ENCODE results near the gene DUSP7.
"Not testable (repeated sequence)": the region's sequence is repeated elsewhere in the genome, so short reads cannot be mapped to it uniquely, and the experiment has no call there.

DUSP7 gene

DNA sequence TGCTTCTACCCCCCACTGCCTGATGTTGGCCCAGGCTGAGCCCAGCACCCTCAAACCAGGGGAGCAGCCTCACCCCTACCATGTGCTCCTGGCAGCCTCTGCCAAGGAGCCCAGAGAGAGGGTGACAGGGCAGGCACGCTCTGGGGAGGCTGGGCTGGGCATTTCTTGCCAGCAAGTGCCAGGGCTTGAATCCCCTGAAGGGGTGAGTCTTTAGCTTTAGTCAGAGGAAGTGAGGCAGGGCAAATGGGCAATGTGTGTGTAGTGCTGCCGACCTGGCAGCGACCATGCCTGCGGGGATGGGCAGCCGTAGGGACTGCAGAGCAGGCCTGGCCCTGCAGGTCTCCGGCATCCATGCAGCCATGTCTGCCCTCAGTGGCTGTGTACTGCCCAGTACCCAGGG is 18.1 kb downstream of the DUSP7 start:
- H3K9me3 Mint-ChIP-seq = no peaks in the 10 kb centered on the region
- no peak overlapping the region for H3K27ac Mint-ChIP-seq
- no peak overlapping the region for H3K4me3 Mint-ChIP-seq
- H3K36me3 Mint-ChIP-seq = no peaks in the 10 kb centered on the region
- H3K27me3 Mint-ChIP-seq = peaks cover 13% of the 10 kb centered on the region in 2 donors
- DNase-seq = no peak
- H3K4me1 Mint-ChIP-seq = peaks cover 8 to 10% of the 10 kb centered on the region in 2 donors
- ATAC-seq (replicated peaks) = no peak

DNA sequence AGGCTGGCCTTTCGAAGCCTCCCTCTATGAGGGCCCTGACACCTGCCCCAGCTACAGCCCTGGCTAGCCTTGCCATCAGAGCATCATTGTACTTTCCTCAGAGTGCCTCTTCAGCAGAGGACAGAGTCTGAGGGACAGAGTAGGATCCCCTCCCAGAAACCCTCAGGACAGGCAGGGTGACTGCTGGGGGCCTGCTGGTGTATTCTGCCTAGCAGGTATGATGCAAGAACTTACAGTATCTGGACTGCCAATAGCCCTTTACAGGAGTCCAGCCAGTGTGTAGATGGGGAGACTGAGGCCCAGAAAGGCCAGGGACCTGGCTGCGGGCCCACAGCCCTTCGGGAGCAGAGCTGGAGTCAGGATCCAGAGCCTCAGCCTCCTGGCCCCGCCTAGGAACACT is 19.1 kb downstream of the DUSP7 start:
- DNase-seq = no peak
- peaks cover 12 to 13% of the 10 kb centered on the region in 2 donors for H3K27me3 Mint-ChIP-seq
- H3K4me1 Mint-ChIP-seq = peaks cover 8 to 10% of the 10 kb centered on the region in 2 donors
- no peak overlapping the region for H3K27ac Mint-ChIP-seq
- no peaks in the 10 kb centered on the region for H3K36me3 Mint-ChIP-seq
- H3K4me3 Mint-ChIP-seq = no peak overlapping the region
- no peaks in the 10 kb centered on the region for H3K9me3 Mint-ChIP-seq
- no peak for ATAC-seq (replicated peaks)

DNA sequence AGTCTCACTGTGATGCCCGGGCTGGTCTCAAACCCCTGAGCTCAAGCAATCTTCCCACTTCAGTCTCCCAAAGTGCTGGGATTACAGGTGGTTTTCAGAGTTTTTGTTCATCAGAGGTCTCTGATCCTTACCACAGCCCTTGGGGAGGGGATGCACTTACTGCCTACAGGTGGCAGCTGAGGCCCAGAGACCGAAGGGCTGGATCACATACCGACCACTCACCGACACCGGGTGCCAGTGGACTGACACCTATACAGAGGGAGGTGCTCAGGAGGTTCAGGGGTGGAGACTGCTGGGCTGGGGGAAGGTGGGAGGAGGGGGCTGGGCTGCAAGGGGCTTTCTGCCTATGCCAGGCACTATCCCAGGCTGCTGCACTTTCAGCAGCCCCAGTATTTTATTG is 19.5 kb downstream of the DUSP7 start:
- Mint-ChIP-seq H3K27me3 (peaks cover 7 to 13% of the 10 kb centered on the region in 2 donors), H3K4me1 (peaks cover 7 to 10% of the 10 kb centered on the region in 2 donors), H3K4me3 (no peak overlapping the region), H3K9me3 (no peaks in the 10 kb centered on the region), H3K27ac (no peak overlapping the region), H3K36me3 (no peaks in the 10 kb centered on the region)
- DNase-seq (no peak), ATAC-seq (replicated peaks) (no peak)

DNA sequence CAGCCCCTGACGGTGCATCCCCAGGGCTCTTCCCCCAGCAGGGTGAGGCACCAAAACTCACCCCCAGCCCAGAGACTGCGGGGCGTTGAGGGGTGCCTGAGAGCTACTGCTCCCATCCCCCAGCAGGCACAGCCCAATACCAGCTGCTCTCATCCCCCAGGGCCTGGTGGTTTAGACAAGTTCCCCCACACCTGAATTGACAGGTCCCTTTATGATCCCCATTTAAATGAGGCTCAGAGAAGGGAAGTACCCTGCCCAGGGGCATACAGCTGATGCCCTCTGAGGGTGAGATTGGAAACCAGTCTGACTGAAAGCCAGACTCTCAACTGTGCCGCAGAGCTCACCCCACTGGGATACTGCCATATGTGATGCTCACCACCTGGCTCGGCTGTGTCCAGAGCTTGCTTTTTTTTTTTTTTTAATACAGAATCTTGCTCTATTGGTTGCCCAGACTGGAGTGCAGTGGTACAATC is 20.1 kb downstream of the DUSP7 start:
- peak; percentile 92 to 95 for ATAC-seq (replicated peaks)
- H3K4me3 Mint-ChIP-seq = no peak overlapping the region
- H3K9me3 Mint-ChIP-seq = no peaks in the 10 kb centered on the region

DNA sequence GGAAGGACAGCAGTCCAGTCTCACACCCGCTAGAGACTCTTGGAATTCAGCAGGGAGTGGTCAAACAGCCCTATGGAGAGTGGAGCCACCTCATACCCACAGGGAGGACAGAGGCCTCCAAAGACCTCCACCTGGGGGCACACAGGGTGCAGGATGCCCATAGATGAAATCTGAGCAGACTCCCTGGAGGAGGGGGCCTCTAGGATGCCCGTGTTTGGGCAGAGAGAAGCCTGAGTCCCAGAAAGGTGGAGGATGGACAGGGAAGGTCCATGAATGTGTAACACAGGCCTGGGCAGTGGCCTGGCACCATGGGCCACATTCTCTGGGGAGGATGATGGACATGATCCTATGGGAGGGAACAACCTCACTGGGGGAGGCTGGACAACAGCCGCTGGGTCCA is 21.7 kb downstream of the DUSP7 start:
- Mint-ChIP-seq H3K27me3 (peaks cover 3 to 11% of the 10 kb centered on the region in 2 donors), H3K27ac (no peak overlapping the region), H3K4me3 (no peak overlapping the region), H3K9me3 (no peaks in the 10 kb centered on the region), H3K4me1 (peaks cover 5 to 10% of the 10 kb centered on the region in 2 donors), H3K36me3 (no peaks in the 10 kb centered on the region)
- DNase-seq = no peak
- ATAC-seq (replicated peaks) = no peak

More for the DNA sequence above, 20.1 kb downstream of the DUSP7 start:
- DNase-seq = peak; percentile 59
- Mint-ChIP-seq H3K27ac (no peak overlapping the region), H3K4me1 (peaks cover 5 to 10% of the 10 kb centered on the region in 2 donors), H3K36me3 (no peaks in the 10 kb centered on the region), H3K27me3 (peaks cover 7 to 13% of the 10 kb centered on the region in 2 donors)

DNA sequence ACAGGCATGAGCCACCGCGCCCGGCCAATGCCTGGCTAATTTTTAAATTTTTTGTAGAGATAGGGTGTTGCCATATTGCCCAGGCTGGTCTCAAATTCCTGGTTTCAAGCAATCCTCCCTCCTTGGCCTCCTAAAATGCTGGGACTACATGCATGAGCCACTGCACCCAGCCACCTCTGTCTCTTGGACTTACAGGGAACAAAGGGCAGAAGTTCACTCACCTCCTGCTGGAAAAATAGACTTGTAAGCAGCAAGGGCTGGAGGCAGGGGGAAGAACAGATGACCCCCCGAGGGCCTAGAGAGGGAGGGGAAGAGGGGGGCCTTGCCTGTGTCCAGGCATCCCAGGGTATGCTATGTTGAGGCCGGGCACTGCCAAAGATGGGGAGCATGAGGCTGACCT is 22.2 kb downstream of the DUSP7 start:
- DNase-seq (no peak), ATAC-seq (replicated peaks) (no peak)
- no peaks in the 10 kb centered on the region for H3K9me3 Mint-ChIP-seq
- no peak overlapping the region for H3K27ac Mint-ChIP-seq
- H3K36me3 Mint-ChIP-seq = no peaks in the 10 kb centered on the region
- no peak overlapping the region for H3K4me3 Mint-ChIP-seq
- peaks cover 0 to 7% of the 10 kb centered on the region in 2 donors for H3K27me3 Mint-ChIP-seq
- H3K4me1 Mint-ChIP-seq = peaks cover 5 to 10% of the 10 kb centered on the region in 2 donors

DNA sequence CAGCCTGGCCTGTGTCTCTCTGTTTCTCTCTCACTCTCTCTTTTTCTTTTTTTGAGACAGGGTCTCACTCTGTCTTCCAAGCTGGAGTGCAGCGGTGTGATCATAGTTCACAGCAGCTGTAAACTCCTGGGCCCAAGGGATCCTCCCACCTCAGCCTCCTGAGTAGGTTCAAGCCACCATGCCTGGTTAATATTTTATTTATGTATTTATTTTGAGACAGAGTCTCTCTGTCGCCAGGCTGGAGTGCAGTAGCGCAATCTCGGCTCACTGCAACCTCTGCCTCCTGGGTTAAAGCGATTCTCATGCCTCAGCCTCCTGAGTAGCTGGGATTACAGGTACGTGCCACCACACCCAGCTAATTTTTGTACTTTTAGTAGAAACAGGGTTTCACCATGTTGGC is 22.6 kb downstream of the DUSP7 start:
- not testable (repeated sequence) for DNase-seq; H3K4me3 Mint-ChIP-seq; H3K9me3 Mint-ChIP-seq; H3K4me1 Mint-ChIP-seq; H3K36me3 Mint-ChIP-seq; ATAC-seq (replicated peaks); H3K27me3 Mint-ChIP-seq; H3K27ac Mint-ChIP-seq

DNA sequence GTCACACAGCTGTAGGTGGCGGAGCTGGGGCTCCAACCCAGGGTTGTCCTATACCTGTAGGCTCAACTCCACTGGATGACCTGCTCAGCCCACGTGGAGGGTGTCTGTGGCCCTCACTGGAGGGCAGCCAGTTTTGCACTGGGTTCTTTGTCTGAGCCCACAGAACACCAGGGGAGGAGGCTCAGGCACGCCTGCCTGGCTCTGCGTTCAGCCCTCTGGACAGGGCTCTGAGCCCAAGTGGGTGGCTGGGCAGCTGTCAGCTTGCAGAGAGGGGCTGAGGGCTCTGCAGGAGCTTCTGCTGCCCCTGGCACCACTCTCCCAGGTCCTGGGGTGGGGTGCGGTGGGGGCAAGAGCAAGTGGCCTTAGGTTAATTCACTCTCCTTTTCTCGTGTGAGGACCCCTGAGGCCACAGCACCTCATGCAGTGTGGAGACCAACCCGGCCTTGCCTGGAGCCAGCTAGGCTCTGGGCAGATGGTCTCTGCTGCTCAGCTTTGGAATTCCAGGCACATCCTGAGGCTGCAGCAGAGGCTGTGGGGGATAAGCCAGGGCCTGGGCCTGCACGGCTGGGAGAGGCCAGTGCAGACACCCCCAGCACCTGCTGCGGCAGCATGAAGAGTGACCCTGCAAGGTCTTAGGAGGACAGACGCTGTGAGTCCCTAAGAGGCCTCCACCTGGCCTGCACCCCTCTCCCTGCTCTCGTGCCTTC is 23.5 kb downstream of the DUSP7 start:
- no peak overlapping the region for H3K4me3 Mint-ChIP-seq
- H3K27ac Mint-ChIP-seq = no peak overlapping the region
- DNase-seq (no peak), ATAC-seq (replicated peaks) (no peak)
- peaks cover 5 to 10% of the 10 kb centered on the region in 2 donors for H3K4me1 Mint-ChIP-seq
- H3K9me3 Mint-ChIP-seq = no peaks in the 10 kb centered on the region
- no peaks in the 10 kb centered on the region for H3K36me3 Mint-ChIP-seq
- H3K27me3 Mint-ChIP-seq = peaks cover 0 to 3% of the 10 kb centered on the region in 2 donors

DNA sequence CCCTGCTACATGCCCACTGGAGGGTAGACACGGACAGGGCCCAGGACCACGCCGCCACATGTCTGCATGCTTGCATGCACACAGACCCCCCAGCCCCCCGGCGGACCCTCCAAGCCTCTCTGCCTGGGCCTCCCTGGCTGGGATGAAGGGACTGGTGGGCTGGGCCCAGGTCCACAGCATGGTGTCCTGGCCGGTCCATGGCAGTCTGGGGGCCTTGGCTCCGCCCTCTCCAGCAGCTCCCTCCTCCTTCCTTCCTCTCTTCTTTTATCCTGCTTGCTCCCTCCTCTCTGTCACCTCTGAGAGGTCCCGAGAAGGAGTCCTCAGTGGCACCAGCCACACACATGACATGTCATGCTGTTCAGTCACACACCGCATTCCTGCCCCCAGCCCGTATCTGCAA is 24.5 kb downstream of the DUSP7 start:
- H3K27me3 Mint-ChIP-seq = peaks cover 0 to 6% of the 10 kb centered on the region in 2 donors
- ATAC-seq (replicated peaks) (no peak), DNase-seq (no peak)
- H3K9me3 Mint-ChIP-seq = no peaks in the 10 kb centered on the region
- H3K4me3 Mint-ChIP-seq = no peak overlapping the region
- H3K4me1 Mint-ChIP-seq = peaks cover 5 to 10% of the 10 kb centered on the region in 2 donors
- no peaks in the 10 kb centered on the region for H3K36me3 Mint-ChIP-seq
- H3K27ac Mint-ChIP-seq = no peak overlapping the region

DNA sequence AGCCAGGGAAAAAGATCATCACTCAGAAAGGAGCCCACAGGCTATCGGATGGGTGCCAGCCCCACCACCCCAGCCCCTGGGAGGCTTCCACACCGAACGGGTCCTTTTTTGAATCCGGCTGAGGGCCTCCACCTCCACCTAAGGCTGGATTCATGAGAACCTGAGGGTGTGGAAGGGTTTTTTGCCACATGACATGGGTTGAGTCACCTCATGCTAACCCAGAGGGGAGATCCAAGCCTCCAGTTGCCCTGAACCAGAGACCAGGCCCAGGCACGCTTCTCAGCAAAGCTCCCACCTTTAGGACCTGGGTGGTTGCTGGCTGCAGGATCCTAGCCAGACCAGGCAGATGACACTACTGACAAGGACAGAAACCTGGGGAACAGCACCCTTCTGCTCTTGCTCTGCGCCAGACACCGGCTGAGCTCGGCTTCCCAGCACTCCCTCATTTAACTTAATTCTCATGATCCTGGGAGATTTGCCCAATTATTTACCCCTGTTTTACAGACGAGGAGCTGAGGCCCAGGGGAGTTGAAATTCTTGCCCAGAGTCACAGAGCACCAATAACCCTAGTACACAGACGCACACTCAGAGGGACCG is 25.6 kb downstream of the DUSP7 start:
- Mint-ChIP-seq H3K4me1 (peaks cover under 1 to 2% of the 10 kb centered on the region in 2 donors), H3K9me3 (no peaks in the 10 kb centered on the region), H3K4me3 (no peak overlapping the region), H3K27me3 (peaks cover 0 to 9% of the 10 kb centered on the region in 2 donors), H3K36me3 (no peaks in the 10 kb centered on the region), H3K27ac (no peak overlapping the region)
- no peak for ATAC-seq (replicated peaks)
- no peak for DNase-seq

DNA sequence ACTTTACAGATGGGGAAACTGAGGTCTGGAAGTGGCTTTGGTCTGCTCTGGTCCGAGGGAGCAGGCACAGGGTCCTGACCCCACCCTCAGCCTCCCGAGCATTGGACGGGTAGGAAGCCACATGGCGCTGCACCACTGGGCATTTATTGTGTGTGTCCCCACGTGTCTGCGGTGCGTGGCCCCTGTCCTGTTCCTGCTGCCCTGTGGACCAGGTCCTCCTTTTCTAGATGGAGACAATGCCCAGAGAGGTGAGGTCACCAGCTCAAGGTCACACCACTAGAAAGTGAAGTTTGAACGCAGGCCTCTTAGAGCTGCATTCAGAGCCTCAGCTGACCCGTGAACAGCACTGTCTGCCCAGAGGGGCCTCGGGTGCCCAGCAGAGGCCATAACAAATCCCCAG is 26.8 kb downstream of the DUSP7 start:
- Mint-ChIP-seq H3K9me3 (no peaks in the 10 kb centered on the region), H3K27me3 (peaks cover 0 to 15% of the 10 kb centered on the region in 2 donors), H3K36me3 (no peaks in the 10 kb centered on the region), H3K4me3 (no peak overlapping the region), H3K27ac (no peak overlapping the region), H3K4me1 (peaks cover 4 to 6% of the 10 kb centered on the region in 2 donors)
- ATAC-seq (replicated peaks) (no peak), DNase-seq (no peak)

DNA sequence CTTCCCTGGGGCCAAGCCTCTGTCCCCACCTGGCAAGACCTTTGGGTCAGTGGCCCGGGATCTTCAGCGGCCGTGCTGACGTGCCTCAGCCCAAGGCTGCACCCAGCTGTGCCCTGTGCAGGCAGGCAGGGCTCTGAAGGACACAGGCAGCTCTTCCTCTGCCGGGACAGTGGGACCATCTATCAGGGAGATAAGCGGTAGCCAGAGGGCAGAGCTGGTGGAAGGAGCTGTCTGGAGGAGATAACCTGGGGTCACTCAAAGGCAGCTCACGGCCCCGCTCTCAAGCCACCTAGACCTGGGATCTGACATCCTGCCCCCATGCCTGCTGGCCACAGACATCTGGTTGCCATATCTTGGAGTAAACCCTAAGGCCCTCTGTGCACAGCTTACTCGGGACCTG is 27.3 kb downstream of the DUSP7 start:
- Mint-ChIP-seq H3K4me1 (peaks cover 9 to 11% of the 10 kb centered on the region in 2 donors), H3K27ac (no peak overlapping the region), H3K4me3 (no peak overlapping the region), H3K36me3 (no peaks in the 10 kb centered on the region), H3K9me3 (no peaks in the 10 kb centered on the region), H3K27me3 (peaks cover 4 to 15% of the 10 kb centered on the region in 2 donors)
- DNase-seq (no peak), ATAC-seq (replicated peaks) (no peak)

DNA sequence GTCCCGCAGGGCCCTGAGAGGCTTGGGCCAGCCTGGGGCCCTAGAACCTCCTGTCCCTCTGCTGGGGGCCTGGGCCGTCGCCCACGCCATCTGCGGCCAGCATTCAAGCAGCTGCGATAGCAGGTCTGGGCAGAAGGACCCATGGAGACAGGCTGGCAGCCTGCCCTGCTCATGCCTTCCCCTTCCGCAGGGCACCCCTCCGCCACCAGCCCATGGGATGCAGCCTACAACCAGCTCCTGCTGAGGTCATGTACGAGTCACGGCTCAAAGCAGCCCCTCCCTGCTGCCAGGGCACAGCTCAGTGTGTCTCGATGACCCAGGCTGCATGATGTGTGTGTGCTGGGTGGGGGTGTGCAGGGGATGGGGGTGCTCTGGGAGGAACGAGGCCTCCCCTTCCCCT is 27.8 kb downstream of the DUSP7 start:
- ATAC-seq (replicated peaks) (no peak), DNase-seq (no peak)
- Mint-ChIP-seq H3K9me3 (no peaks in the 10 kb centered on the region), H3K4me1 (peaks cover 14 to 16% of the 10 kb centered on the region in 2 donors), H3K4me3 (no peak overlapping the region), H3K27ac (no peak overlapping the region), H3K27me3 (peaks cover 4 to 15% of the 10 kb centered on the region in 2 donors), H3K36me3 (no peaks in the 10 kb centered on the region)

DNA sequence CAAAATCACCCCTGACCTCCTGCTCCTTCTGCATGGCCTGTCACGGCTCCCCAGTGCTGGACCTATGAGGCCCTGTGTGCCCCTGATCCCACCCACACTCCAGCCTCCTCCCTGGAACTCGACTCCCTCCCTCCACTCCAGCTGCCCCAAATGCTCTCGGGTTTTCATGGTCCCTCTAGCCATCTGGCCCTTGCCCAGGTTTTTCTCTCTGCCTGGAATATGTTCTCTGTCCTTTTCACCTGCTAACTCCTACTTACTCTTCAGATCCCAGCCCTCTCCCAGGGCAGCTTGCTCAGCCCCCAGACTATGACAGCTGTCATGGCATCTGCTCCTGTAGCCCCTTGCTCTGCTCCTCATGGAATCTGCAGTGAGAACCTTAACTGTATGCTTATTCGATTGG is 30.3 kb downstream of the DUSP7 start:
- no peak for DNase-seq
- H3K9me3 Mint-ChIP-seq = no peaks in the 10 kb centered on the region
- peaks cover 4 to 15% of the 10 kb centered on the region in 2 donors for H3K27me3 Mint-ChIP-seq
- no peak overlapping the region for H3K27ac Mint-ChIP-seq
- no peak for ATAC-seq (replicated peaks)
- no peak overlapping the region for H3K4me3 Mint-ChIP-seq
- H3K36me3 Mint-ChIP-seq = no peaks in the 10 kb centered on the region
- peaks cover 33 to 38% of the 10 kb centered on the region in 2 donors for H3K4me1 Mint-ChIP-seq

DNA sequence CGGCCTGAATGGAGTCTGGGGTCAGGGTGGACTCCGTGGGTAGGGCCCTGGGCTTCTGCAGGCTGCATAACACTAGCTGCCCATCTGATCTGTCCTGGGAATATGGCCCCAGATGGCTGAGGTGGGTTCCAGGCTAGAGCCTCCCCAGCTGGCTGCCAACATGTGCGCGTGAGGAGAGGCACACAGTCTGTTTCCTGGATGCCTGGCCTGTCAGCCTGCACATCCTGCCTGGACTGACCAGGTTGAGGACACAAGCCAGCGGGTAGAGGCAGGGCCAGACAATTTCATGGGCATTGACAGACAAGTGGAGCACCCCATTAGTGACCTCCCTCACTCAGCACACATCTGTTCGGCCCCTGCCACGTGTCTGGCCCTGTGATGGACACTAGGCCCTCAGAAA is 30.9 kb downstream of the DUSP7 start:
- Mint-ChIP-seq H3K36me3 (no peaks in the 10 kb centered on the region), H3K27me3 (peaks cover 4 to 15% of the 10 kb centered on the region in 2 donors), H3K4me1 (peaks cover 33 to 38% of the 10 kb centered on the region in 2 donors), H3K27ac (no peak overlapping the region), H3K4me3 (no peak overlapping the region), H3K9me3 (no peaks in the 10 kb centered on the region)
- no peak for DNase-seq
- ATAC-seq (replicated peaks) = no peak
